HG02981 (cell line): ENCODE measurements around the gene PLEKHJ1.

ENCODE experiments used
- ATAC-seq: cut with Tn5 transposase; IDR thresholded peaks from one replicate; pipeline ENCODE4 v1.9.1; 2021; ENCODE audit warnings: mild to moderate bottlenecking, moderate library complexity; ENCODE audit not compliant: unreplicated experiment

Gene PLEKHJ1

GRCh38 chr19:2249880-2250765, 14.0 kb upstream of the PLEKHJ1 start:
- ATAC-seq = no peak

GRCh38 chr19:2249010-2249866, 13.1 kb upstream of the PLEKHJ1 start, which contains the start of gene AMH:
Gene AMH, plus strand, starts transcription at chr19:2249323. Its CDS starts 10 bp downstream, at chr19:2249333.
- ATAC-seq = no peak

GRCh38 chr19:2248136-2249009, 12.2 kb upstream of the PLEKHJ1 start:
- ATAC-seq = no peak

GRCh38 chr19:2247433-2248101, 11.4 kb upstream of the PLEKHJ1 start:
- no peak for ATAC-seq

GRCh38 chr19:2246801-2247361, 10.8 kb upstream of the PLEKHJ1 start:
- ATAC-seq = no peak

DNA sequence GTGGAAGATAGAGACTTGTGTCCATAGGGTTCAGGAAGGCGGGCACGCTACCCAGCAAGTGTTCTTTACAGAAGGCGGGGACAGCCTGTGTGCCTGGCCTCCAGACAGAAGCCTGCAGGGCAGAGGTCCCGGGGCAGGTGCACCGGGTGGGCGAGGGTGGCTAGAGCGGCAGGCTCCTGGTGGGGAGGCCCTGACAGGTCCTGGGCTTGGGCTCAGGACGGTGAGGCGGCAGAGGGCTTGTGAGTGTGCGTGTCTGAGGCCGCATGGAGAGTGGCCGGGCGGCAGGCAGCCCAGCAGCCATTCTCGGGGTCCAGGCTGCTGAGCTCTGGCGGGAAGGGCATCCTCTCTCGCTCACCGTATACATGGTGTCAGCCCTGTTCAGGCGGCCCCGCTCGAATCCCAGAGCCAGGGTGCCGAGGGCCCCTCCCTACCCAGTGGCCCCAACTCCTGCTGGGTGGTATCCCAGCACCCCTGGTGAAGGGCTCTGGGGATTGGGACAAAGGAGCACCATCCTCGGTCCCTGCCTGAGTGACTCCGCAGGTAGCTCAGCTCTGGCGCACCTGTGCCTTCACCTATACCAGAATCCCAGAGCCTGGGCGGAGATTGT, 10.0 kb upstream of the PLEKHJ1 start:
- ATAC-seq = no peak

DNA sequence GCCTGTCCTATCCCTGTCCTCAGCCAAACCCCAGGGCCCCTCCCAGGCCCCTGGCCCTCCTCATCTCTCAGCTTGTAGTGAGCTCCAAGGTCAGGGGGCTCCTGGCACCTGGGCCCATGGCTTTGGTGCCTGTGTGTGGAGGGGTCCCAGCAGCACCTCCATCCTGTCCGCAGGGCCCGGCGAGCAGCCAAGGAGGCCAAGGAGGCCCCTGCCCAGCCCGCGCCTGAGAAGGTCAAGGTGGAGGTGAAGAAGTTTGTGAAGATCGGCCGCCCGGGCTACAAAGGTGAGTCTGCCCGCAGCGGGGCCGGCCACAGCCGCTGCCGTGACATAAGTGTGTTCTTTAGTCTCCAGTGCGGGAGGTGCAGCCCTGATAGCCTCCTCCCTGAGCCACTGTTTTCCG, 9.1 kb upstream of the PLEKHJ1 start:
- ATAC-seq = no peak

DNA sequence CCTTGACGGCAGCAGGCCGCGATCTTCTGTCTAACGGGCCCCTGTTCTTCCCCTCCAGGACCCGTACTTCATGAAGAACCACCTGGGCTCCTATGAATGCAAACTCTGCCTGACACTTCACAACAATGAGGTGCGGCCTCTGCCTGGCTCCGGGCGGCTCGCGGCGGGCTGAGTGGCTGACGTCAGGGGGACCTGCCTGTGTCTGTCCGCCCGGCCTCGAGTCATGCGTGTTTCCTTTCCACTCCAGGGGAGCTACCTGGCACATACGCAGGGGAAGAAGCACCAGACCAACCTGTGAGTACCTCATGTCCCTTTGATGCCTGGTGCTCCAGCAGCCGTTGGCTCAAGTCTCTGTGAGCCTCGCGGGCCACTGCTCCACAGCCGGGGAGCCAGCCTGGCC, 8.4 kb upstream of the PLEKHJ1 start:
- no peak for ATAC-seq

GRCh38 chr19:2244125-2244411, 7.9 kb upstream of the PLEKHJ1 start:
- ATAC-seq = no peak

- no peak for ATAC-seq
These were observed 7.4 kb upstream of the PLEKHJ1 start for GRCh38 chr19:2243274-2244124.

- no peak for ATAC-seq
These were observed 6.7 kb upstream of the PLEKHJ1 start for GRCh38 chr19:2242816-2243215.

- no peak for ATAC-seq
These were observed 6.0 kb upstream of the PLEKHJ1 start for GRCh38 chr19:2242092-2242537.

DNA sequence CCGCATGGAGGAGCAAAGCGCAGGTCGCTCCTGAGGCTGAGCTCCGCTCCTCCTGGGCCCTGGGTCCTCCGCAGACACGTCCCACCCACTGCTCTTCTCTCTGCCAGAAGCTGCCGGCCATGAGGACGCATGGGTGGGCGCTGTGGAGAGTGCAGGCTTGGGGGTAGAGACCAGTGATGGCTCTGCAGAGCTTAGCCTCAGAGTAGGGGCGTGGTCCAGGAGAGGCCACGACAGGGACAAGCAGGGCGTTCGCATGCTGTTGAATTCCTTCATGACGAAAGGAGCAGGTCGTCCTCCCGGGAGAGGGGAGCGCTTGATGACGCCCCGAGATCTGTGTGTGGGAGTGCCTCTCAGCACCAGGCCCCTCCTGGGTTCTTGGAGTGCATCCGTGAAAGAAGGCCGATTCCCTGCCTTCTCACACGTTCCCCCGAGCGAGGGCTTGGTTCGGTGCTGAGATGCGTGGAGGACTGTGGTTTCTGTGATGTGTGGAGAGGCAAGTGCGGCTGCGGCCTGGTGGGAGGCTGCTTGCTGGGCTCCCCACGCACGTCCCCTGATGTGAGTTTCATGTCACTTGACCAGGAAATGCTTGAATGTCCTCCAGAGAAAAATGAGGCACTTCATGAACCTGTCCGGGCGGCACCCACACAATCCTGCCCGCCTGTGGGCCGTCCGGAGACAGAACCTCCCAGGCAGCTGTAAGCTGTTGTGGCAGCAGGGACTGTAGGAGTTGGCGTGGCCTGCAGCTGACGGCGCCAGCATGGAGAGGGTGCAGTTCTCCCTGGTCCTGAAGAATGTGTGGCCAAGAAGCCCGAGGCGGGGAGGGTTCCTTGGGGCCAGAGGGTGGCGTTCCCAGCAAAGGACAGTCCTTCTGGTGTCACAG, 5.0 kb upstream of the PLEKHJ1 start:
- no peak for ATAC-seq

DNA sequence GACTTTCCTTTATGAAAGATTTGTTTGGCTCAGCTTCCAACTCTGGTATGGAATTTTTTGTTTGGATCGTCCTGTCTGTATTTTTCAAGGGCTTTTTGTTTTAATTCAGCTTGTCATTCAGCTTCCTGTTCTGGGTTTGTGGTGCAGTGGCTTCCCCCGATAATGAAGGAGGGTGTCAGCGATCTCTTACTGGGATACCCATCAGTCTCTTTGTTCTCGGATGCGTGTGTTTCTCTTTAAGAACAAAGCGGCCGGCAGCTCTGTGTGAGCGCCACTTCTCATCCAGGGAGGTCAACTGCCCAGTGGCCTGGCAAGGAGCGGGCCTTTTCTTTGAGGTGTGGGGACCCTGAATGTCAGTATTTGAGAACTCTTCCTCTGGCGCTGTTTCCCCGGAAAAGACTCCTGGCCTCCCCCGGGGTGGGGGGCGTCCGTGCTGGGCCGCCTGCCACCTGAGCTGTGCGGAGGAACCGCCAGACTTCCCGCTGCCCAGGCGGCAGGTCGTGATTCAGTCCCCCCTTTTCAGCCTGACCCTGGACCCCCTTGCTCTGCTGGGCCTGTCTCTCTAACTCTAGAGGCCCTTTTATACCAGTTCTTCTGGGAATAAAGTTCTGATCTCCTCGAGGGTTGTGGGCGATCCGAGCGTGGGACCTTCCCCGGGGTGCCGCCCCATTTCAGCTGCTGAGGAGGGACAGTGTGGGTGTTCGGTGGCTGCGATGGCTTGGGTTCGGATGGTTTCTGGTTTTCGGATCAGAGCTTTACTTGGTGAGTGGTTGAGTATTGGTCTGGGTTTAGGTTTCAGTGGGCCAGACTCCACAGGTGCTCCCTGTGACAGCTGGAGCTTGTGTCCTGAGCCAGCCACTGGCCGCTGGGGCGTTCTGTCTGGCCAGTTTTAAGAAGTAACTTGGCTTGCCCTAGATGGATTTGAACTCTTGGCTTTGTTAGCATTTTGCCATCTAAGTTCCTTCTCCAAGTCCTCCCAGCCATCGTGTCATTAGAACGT, 3.9 kb upstream of the PLEKHJ1 start:
- no peak for ATAC-seq

GRCh38 chr19:2239173-2239572, 3.0 kb upstream of the PLEKHJ1 start:
- ATAC-seq = no peak

GRCh38 chr19:2237869-2238153, 1.7 kb upstream of the PLEKHJ1 start:
- no peak for ATAC-seq
